ENCODE results near the gene SIVA1. TPM values are rescaled to one million over a fixed set of nuclear protein-coding genes. Genes with fewer than 3 reads are reported as not detected.

SIVA1 gene
- total RNA-seq, 1 donor from 2014 or later: 47.0 TPM

DNA sequence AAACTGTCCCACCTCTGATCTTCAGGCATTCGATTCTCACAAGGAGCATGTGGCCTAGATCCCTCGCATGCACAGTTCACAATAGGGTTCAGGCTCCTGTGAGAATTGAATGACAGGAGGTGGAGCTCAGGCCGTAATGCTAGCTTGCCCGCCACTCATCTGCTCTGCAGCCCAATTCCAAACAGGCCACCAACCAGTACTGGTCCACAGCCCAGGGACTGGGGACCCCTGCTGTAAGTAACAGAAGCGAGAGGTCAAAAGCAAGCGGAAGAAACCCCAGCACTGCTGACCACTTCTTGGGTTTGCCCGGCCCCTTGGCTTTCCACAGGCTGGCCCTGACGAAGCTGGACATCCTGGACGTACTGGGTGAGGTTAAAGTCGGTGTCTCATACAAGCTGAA is 8.5 kb upstream of the SIVA1 start:
- no peak for DNase-seq (ENCODE audit: low spot score)
- TF ChIP-seq, protein P1, sequence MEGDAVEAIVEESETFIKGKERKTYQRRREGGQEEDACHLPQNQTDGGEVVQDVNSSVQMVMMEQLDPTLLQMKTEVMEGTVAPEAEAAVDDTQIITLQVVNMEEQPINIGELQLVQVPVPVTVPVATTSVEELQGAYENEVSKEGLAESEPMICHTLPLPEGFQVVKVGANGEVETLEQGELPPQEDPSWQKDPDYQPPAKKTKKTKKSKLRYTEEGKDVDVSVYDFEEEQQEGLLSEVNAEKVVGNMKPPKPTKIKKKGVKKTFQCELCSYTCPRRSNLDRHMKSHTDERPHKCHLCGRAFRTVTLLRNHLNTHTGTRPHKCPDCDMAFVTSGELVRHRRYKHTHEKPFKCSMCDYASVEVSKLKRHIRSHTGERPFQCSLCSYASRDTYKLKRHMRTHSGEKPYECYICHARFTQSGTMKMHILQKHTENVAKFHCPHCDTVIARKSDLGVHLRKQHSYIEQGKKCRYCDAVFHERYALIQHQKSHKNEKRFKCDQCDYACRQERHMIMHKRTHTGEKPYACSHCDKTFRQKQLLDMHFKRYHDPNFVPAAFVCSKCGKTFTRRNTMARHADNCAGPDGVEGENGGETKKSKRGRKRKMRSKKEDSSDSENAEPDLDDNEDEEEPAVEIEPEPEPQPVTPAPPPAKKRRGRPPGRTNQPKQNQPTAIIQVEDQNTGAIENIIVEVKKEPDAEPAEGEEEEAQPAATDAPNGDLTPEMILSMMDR (IDR thresholded peaks at IDR 0.05): no peak
- H3K9me3 Mint-ChIP-seq (ENCODE audit: low read depth): no peaks in the 10 kb centered on the region
- no peak overlapping the region for H3K27ac Mint-ChIP-seq (ENCODE audit: unreplicated experiment)
- no peaks in the 10 kb centered on the region for H3K27me3 Mint-ChIP-seq (ENCODE audit: low read depth)
- peaks cover 7% of the 10 kb centered on the region for H3K36me3 Mint-ChIP-seq (ENCODE audit: low read depth)
- no peak overlapping the region for H3K4me3 Mint-ChIP-seq (ENCODE audit: unreplicated experiment)
- peaks cover 43% of the 10 kb centered on the region for H3K4me1 Mint-ChIP-seq (ENCODE audit: low read depth)

- H3K27me3 Mint-ChIP-seq (ENCODE audit: low read depth): no peaks in the 10 kb centered on the region
- TF ChIP-seq, protein P1 (IDR thresholded peaks at IDR 0.05): no peak
- H3K36me3 Mint-ChIP-seq (ENCODE audit: low read depth): peaks cover 3% of the 10 kb centered on the region
- H3K27ac Mint-ChIP-seq (ENCODE audit: unreplicated experiment): no peak overlapping the region
- peaks cover 53% of the 10 kb centered on the region for H3K4me1 Mint-ChIP-seq (ENCODE audit: low read depth)
- H3K4me3 Mint-ChIP-seq (ENCODE audit: unreplicated experiment): no peak overlapping the region
- no peak for DNase-seq (ENCODE audit: low spot score)
- no peaks in the 10 kb centered on the region for H3K9me3 Mint-ChIP-seq (ENCODE audit: low read depth)
Observed at GRCh38 chr14:104745431-104745830, 7.5 kb upstream of the SIVA1 start.

- TF ChIP-seq, protein P1 (IDR thresholded peaks at IDR 0.05): no peak
- Mint-ChIP-seq H3K36me3 (ENCODE audit: low read depth) (peaks cover 3% of the 10 kb centered on the region), H3K27me3 (ENCODE audit: low read depth) (no peaks in the 10 kb centered on the region), H3K9me3 (ENCODE audit: low read depth) (no peaks in the 10 kb centered on the region), H3K27ac (ENCODE audit: unreplicated experiment) (peak overlapping the region; percentile 41), H3K4me3 (ENCODE audit: unreplicated experiment) (no peak overlapping the region), H3K4me1 (ENCODE audit: low read depth) (peaks cover 60% of the 10 kb centered on the region)
- DNase-seq (ENCODE audit: low spot score): no peak
Observed at GRCh38 chr14:104746071-104746545, 6.8 kb upstream of the SIVA1 start.

DNA sequence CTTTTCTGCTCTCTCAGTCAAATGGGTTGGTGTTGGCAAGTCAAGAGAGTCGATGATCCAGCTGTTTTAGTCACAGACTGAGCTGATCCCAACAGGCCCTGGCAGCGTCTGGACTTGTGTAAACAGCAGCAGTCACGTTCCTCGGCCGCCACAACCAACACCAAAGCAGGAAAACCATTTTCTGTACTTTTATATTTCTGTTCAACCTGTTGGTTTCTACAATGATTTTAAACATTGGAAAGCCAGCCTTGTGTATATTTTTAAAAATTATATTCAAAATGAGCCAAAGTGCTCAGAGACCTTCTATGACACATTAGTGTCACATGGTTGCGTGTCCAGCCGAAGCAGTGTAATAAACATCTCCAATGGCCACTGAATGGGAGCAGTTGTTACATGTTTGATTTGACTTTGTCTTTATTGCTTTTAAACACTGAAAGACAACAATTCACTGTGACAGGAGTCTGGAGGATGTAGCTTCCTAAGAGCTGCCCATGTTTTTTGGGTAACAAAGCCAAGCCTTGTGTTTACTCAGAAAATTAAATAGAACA is 5.9 kb upstream of the SIVA1 start:
- Mint-ChIP-seq H3K27me3 (ENCODE audit: low read depth) (no peaks in the 10 kb centered on the region), H3K36me3 (ENCODE audit: low read depth) (peaks cover 3% of the 10 kb centered on the region), H3K4me1 (ENCODE audit: low read depth) (peaks cover 60% of the 10 kb centered on the region), H3K9me3 (ENCODE audit: low read depth) (no peaks in the 10 kb centered on the region), H3K4me3 (ENCODE audit: unreplicated experiment) (no peak overlapping the region), H3K27ac (ENCODE audit: unreplicated experiment) (peak overlapping the region; percentile 75)
- no peak for DNase-seq (ENCODE audit: low spot score)
- TF ChIP-seq, protein P1 (IDR thresholded peaks at IDR 0.05): no peak

DNA sequence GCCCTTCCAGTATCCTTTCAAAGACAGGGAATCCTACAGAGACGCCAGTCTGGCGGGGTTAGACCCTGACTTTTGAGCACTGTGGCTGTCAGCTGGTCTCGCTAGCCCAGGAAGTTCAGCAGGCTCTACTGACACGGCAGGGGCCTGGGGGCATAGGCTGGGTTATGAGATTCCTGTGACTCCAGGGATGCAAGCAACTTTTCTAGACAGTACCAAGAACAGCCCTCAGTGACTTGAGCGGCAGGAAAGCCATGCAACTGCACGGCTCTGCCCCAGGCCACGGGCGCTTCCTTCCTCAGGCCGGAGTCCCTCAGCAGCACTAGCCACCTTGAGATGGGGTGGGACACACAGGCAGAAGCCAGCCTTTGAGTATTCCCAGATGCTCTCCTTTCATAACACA is 5.1 kb upstream of the SIVA1 start:
- TF ChIP-seq, protein P1 (IDR thresholded peaks at IDR 0.05): no peak
- no peak for DNase-seq (ENCODE audit: low spot score)
- H3K36me3 Mint-ChIP-seq (ENCODE audit: low read depth): peaks cover 3% of the 10 kb centered on the region

More for the DNA sequence above, 5.1 kb upstream of the SIVA1 start:
- Mint-ChIP-seq H3K27me3 (ENCODE audit: low read depth) (no peaks in the 10 kb centered on the region), H3K27ac (ENCODE audit: unreplicated experiment) (peak overlapping the region; percentile 63), H3K4me1 (ENCODE audit: low read depth) (peaks cover 57% of the 10 kb centered on the region), H3K9me3 (ENCODE audit: low read depth) (no peaks in the 10 kb centered on the region), H3K4me3 (ENCODE audit: unreplicated experiment) (no peak overlapping the region)
